HK-2 (cell line): Measurements from ENCODE around the gene IL37.

ENCODE experiments used
- DNase-seq: peaks from one replicate; pipeline ENCODE4 v3.0.0-alpha.2; 2018; ENCODE audit not compliant: unreplicated experiment

IL37 gene

GRCh38 chr2:112960230-112960825 is 49.4 kb downstream of the IL37 start:
- DNase-seq: no peak

GRCh38 chr2:112962308-112963175 is 51.6 kb downstream of the IL37 start:
- DNase-seq: no peak

GRCh38 chr2:112967023-112967422 is 56.1 kb downstream of the IL37 start:
- DNase-seq: no peak
